Ovary (tissue), 1 donor: ENCODE data around the gene APBB1IP.

Source experiments
- EP300 ChIP-seq: sonication (generic); formaldehyde crosslinking; IDR thresholded peaks from one replicate; pipeline ENCODE4 v1.6.1; 2017; ENCODE audit warnings: antibody characterized with exemption
- POLR2A ChIP-seq: fragments of 450-650 bp; IDR thresholded peaks from one replicate; pipeline ENCODE4 v1.6.1; 2017; ENCODE audit warnings: antibody characterized with exemption, mild to moderate bottlenecking, moderate library complexity

- TF ChIP-seq POLR2A, result no peak
- TF ChIP-seq EP300, result no peak
Observed at GRCh38 chr10:26451903-26452302, 13.8 kb downstream of the APBB1IP start.
